GM19043 (cell line): ENCODE measurements around the gene PKNOX2.

Experiments used
- ATAC-seq: cut with Tn5 transposase; IDR thresholded peaks from one replicate; pipeline ENCODE4 v1.9.1; 2021; ENCODE audit warnings: low read depth; ENCODE audit not compliant: unreplicated experiment

The PKNOX2 gene

DNA sequence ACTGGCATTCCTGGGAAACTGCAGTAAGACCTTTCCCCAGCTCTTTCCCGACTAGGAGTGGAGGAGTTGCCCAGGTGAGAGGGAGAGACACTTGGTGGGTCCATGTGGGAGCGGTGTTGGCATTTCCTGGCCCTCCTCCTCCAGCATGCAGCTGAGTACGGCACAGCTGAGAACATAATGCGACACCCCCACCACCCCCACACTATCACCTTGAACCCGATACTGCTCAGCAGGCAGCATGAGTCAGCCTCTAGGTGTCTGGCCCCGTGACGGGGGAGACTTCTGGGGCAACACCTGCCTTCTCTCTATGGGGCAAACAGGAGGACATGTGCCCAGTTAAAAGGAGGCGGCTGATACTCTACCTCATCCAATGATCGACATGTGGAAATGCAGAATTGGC is 64.4 kb downstream of the PKNOX2 start:
- ATAC-seq, result no peak

DNA sequence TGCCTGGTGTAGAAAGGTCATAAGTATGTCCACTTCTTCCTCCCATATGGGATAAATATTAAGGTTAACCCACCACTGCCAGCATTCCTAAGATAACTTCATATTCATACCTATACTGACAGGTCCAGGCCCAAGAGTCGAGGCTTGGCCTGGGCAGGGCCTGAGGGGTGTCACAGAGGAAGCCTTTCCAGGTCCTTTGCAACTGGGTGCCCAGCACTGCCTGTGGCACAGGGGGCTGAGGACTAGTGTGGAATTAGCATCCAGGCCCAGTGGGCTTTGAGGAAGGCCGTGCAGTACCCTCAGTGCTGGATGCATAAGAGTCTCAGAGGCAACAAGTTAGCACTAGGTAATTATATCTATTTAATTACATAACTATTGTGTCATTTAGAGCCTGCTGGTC is 65.4 kb downstream of the PKNOX2 start:
- no peak for ATAC-seq

DNA sequence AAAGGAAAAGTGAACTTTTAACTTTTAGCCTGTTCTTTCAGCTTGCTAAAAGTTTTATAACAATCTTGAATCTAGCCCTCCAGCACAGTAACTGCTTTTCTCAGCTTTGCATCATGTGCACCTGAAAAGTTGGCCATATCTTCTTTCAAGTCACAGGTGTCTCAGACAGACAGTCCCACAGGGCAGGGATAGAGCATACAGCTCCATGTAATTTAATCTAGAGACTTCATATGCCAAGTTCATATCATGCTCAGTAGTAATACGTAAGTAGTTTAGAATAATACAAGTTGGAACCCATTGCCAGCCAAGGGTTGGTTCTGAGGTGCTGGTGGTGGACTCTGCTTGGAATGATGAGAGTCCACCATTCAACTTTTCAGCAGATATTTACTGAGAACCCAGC is 68.6 kb downstream of the PKNOX2 start:
- ATAC-seq, result no peak

DNA sequence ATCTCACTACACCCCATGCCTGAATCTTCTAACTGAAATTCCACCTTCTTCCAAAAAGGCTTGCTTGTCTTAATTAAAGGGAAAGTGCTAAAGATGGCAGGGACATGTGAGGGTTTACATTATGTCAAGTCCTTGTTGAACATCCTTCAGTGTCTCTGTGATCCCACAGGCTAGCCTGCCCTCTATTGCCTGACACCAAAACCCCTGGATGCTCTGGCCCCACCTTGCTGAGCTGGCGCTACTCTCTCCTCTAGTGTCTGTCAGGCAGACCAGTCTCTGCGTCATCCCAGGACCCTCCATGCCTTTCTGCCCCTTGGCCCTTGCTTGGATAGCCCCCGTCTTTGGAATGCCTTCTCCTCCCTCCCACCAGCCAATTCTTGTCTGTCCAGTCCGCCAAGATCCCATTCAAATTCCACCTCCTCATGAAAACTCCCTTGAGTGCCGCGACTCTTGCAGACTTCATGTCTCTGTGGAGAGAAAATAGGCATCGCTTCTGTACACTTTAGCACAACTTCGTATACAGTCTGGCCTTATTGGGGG is 69.3 kb downstream of the PKNOX2 start:
- ATAC-seq, result no peak

GRCh38 chr11:125235071-125235471 is 70.5 kb downstream of the PKNOX2 start:
- ATAC-seq, result no peak

DNA sequence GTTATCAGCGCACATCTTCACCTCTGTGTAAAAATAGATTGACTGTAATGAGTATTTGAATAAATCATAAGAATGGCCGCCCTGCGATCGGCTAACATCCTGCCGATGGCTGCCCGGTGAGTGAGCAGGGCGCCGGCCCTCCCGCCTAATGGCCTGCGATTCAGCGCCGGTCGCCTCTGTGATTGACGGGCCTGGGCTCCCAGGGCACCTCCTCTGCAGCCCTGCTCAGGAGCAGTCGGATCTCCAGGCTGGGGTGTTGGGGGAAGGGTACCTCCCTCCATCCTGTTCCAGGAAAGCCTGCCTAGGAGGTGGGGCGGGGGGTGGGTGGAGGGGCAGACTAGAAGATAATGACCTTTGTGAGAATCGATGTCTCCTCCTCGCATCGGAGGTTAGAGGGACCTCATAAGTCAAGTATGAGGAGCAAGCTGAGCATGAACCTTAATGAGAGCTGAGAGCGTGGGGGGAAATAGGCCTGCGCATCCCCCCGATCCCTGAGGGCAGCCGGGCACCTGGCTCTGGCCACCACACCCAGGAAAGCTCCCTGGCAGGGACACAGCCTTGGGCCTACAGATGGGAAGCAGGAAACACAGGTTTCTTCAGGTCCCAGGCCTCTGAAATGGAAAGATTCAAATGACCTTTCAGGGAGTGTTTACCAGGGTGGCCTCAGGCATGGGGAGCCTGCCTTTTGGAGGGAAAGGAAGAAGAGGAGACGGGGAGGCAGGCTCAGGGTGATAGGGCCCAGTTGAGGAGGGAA is 71.7 kb downstream of the PKNOX2 start:
- no peak for ATAC-seq

- ATAC-seq, result no peak
Observed at GRCh38 chr11:125239585-125240560, 75.3 kb downstream of the PKNOX2 start.

- ATAC-seq, result no peak
Observed at GRCh38 chr11:125241104-125241503, 76.6 kb downstream of the PKNOX2 start.

- no peak for ATAC-seq
Observed at GRCh38 chr11:125242141-125242775, 77.7 kb downstream of the PKNOX2 start.

DNA sequence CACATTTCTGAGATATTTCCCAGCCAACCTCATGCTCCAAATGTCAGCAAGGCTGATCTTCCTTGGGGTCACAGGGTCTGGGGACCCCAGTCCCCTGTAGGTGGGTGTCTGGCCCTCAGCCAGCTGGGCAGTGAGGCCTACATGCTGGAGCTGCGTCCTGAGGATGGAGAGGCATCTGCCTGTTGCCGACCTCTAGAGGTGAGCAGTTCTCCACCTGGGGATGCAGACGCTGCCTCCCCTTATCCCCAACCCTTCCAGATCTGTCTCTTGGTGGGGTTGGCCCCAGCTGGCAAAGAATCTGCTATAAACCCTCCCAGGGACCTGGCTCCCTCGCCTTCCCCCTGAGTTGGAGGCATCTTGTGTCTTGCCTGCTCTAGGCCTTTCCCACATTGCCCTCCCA is 79.6 kb downstream of the PKNOX2 start:
- no peak for ATAC-seq

DNA sequence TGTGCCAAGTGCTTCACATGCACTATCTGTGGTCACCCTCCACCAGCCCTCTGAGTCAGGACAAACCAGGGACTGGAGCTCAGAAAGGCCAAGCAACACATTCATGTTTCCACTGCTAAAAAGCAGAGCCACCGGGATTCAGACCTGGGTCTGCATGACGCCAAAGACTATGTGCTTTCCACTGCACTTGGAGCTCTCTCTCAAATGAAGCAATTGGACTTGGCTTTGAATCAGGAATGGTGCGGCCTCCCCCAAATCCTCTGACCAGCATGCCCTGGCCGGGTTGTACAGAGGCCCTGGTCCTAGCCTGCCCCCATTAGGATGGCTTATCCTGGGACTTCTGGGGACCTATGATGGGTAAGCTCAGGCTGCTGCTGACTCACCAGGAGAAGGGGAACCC is 80.7 kb downstream of the PKNOX2 start:
- ATAC-seq, result no peak

DNA sequence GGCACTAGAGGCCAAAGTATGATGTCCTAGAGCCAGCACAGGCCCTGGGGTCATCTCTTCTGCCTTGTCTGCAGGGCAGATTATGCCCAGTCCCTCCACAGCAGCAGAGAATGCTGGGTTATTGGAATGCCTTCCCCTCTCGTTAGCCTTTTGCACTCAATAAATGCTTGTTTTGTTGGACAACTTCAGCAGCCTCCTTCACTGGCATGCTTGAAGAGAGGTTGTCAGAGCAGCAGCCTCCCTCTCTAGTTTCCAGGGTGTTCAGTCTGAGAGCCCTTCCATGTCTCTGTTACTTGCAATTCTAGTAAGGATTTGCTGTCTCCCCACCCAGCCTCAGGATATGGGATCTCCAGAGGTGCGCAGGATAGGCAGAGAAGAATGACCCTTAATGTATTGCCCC is 82.9 kb downstream of the PKNOX2 start:
- no peak for ATAC-seq

- ATAC-seq, result no peak
Observed at GRCh38 chr11:125250318-125251213, 86.0 kb downstream of the PKNOX2 start.

DNA sequence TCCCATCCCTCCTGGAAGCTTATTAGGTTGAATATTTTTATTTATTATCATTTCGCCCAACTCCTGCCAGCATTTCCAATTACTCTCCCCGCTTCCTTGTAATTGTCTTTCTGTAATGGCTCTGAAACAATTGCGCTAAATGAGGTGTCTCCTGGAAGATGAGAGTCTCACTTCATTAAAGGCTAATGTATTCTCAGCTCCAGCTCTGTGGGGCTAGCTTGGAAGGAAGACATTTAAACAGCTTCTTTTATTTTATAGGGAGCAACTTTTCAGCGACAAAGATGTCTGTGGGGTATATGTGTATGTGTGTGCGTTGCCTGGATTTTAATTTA is 86.6 kb downstream of the PKNOX2 start:
- no peak for ATAC-seq

- ATAC-seq, result no peak
Observed at GRCh38 chr11:125251956-125252355, 87.4 kb downstream of the PKNOX2 start.

GRCh38 chr11:125253289-125253688 is 88.7 kb downstream of the PKNOX2 start:
- no peak for ATAC-seq

DNA sequence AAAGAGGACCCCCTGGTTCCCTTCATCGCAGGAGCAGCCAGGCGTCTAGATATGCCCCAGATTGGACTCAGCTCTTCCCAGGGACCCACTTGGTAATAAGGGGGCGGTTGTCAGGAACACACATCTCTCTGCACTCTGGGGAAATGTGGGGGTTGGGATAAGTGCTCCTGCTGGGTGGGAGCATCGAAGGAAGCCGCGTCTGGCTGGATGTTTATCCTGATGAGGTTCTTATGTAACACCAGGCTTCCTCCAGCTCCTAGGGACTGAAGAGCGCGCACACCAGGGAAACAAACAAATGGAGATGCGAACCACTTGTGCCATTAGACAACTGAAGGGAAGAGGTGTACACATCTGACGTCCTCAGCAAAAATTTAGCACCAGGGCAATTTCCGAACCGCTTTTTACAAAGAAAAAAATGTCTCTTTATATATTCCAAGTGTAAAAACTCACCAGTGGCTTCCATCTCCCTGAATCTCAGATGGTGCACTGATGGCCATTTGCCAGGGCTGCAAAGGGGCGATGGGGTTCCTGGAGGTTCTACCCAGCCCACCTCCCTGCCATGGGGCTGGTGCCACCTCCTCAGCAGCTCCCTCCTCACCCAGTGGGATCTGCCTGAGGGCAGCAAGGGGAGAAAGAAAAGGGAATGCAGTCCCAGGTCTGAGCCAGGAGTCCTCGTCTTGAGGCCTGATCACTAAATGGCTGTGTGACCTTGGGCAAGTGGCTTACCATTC is 89.4 kb downstream of the PKNOX2 start:
- ATAC-seq, result no peak

- ATAC-seq, result no peak
Observed at GRCh38 chr11:125256541-125257189, 92.1 kb downstream of the PKNOX2 start.

DNA sequence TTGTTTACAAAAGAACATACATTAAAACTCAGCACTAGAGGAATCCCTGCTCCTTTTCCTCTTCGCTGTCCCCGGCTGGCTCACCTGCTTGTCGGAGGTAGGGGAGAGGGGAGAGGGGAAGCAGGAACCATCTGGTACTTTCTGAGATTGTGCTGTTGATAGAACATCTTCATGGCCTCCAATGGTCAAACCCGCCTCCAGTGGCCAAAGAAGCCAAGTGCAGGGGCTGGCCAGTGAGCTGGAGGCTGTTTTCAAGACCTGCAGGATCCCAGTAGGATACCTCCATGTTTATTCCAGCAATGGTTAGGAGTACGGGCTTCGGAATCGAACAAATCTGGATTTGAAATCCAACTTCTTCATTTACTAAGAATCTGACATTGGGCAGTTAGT is 92.6 kb downstream of the PKNOX2 start:
- no peak for ATAC-seq
